GM19438 (cell line): ENCODE results near the gene LPCAT2.

Source experiments
- ATAC-seq: cut with Tn5 transposase; IDR thresholded peaks from one replicate; pipeline ENCODE4 v1.9.1; 2021; ENCODE audit warnings: low read depth; ENCODE audit not compliant: unreplicated experiment

The LPCAT2 gene

DNA sequence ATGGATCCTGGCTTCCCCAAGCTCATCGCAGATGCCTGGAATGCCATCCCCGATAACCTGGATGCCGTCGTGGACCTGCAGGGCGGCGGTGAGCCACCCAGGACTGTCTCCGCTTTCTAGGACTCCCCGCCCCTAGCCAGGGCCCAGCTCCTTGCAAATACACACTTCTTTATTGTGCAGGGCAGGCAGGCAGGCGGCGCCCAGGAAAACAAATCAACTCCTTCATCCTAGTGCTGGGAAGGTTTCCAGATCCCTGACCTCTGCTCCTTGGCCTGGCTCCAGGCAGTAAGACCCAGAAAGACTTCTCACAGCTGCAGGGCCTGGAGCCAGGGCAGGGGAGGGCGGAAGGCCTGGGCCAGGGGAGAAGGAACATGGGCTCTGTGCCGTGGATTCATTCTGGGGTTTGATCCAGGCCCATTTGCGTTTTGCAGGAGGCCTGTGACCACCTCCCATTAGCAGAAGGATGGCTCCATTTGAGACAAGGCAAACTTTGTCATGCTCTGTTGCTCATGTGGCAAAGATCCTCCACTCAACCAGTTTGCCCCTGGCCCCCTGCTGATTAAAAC is 6.0 kb upstream of the LPCAT2 start:
- ATAC-seq, result no peak

DNA sequence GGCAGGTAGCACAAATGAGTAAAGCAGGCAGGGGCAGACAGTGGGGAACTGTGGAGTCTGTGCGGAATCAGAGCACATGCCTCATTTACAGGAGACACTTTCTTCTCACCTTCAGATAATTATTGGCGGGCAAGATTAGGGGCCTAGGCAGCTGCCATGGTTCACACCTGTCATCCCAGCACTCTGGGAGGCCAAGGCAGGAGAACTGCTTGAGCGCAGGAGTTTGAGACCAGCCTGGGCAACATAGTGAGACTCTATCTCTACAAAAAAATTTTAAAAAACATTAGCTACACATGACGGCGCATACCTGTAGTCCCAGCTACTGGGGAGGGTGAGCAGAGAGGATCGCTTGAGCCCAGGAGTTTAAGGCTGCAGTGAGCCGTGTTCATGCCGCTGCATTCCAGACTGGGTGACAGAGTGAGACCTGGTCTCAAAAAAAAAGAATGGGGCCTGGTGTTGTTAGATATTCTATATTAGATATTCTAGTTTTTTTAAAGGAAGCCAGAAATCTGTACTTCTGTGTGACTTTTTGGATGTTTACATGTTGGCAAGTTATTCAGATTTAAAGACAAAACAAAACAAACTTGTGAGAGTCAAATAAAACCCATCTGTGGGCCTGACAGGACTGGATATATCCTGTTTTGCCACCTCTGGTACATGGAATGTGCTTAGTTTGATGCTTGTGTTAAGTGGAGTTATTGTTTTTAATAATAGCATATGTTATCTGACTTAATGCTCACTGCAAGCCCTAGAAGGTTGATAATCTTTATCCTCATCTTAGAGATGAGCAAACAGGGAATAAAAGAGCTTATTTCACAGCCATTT is 4.9 kb upstream of the LPCAT2 start:
- ATAC-seq, result no peak

DNA sequence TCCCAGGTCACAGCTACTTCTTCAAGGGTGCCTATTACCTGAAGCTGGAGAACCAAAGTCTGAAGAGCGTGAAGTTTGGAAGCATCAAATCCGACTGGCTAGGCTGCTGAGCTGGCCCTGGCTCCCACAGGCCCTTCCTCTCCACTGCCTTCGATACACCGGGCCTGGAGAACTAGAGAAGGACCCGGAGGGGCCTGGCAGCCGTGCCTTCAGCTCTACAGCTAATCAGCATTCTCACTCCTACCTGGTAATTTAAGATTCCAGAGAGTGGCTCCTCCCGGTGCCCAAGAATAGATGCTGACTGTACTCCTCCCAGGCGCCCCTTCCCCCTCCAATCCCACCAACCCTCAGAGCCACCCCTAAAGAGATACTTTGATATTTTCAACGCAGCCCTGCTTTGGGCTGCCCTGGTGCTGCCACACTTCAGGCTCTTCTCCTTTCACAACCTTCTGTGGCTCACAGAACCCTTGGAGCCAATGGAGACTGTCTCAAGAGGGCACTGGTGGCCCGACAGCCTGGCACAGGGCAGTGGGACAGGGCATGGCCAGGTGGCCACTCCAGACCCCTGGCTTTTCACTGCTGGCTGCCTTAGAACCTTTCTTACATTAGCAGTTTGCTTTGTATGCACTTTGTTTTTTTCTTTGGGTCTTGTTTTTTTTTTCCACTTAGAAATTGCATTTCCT is 3.4 kb upstream of the LPCAT2 start:
- no peak for ATAC-seq

DNA sequence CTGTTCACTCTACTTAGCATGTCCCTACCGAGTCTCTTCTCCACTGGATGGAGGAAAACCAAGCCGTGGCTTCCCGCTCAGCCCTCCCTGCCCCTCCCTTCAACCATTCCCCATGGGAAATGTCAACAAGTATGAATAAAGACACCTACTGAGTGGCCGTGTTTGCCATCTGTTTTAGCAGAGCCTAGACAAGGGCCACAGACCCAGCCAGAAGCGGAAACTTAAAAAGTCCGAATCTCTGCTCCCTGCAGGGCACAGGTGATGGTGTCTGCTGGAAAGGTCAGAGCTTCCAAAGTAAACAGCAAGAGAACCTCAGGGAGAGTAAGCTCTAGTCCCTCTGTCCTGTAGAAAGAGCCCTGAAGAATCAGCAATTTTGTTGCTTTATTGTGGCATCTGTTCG is 2.8 kb upstream of the LPCAT2 start:
- no peak for ATAC-seq

DNA sequence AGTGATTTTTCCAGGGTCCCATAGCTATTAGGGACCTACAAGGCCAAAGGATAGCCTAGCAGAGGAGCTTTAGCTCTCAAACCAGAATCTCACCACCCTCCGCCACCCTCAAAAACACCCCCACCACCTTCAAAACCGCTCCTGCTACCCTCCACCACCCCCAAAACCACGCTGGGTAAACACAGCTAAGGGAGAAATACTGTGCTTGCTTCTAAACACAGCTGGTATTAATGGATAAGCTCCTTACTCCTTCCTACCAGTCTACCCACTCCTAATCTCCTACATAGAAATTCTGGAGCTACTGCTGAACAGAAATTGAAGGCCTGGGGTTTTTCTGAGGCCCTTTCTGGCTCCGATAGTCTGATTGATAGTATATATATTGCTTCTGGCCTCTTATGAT is 2.2 kb upstream of the LPCAT2 start:
- no peak for ATAC-seq

DNA sequence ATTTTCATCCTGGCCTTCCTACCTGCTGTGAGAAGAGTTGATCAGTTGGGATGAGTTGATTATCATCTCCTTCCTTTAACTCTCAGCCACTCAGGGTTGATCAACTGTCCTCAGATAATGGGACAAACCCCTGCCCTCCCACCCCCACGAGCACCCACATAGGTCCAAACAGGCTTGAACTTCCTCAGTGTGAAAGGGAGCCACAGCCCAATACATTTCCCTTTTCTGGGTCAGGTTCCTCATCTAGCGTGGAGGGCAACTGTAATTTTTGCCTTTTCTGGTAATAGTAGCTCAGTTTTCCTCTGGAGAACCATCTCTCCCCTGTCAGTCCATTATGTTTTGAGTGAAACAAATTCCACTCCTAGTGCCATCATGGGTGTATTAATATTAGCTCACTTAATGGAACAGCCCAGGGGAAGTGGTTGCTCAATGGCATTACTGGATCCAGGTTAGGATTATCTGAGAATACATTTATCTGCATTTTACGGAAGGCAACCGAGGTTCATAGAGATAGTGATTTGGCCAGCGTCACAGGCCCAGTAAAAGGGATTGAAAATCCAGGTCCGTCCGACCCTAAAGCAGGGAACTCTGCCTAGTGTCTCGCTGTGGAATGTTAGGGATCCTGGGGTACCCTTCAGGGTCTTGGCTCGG is 476 bp upstream of the LPCAT2 start:
- no peak for ATAC-seq

DNA sequence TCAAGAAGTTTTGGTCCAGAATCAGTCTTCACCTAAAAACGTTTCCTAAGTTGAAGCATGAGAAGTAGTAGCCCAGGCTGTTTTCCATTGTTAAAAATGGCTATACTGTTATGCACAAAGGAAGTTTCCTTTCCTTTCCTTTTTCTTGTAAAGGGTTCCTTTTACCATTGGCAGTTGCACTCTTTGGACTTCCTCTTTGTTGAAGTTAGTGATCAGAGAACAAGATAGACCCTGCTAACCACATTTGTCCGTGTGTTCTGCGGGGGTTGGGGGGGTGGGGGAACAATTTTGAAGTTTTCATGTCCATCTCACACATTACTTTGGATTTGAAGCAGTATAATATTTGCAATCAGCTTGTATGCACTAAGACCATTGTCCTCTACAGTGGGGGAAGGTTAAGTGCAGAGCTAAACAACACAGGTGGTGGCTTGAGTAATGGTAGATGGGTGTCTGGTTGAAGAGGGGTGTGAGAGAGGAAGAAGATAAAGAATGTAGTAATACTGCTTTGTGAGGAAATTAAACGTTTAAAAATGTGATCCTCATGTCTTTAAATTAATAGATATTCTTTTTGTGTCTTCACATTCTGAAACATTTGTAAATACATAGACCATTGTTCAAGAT is 1.4 kb downstream of the LPCAT2 start:
- ATAC-seq, result no peak

DNA sequence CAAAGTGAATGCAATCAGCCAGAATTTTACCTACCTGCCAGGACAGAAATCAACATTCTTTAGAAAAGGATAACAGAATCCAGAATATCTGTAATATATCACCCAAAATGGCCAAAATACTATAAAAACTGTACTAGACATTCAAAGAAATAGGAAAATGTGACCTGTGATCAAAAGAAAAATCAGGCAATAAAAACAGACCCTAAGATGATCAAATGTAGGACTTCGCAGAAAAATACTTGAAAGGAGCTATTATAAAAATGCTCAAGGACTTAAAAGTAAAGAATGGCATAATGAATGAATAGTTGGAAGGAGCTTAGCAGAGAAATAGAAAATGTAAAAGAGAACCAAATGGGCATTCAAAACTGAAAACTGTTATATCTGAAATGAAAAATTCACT is 4.1 kb downstream of the LPCAT2 start:
- ATAC-seq, result no peak

DNA sequence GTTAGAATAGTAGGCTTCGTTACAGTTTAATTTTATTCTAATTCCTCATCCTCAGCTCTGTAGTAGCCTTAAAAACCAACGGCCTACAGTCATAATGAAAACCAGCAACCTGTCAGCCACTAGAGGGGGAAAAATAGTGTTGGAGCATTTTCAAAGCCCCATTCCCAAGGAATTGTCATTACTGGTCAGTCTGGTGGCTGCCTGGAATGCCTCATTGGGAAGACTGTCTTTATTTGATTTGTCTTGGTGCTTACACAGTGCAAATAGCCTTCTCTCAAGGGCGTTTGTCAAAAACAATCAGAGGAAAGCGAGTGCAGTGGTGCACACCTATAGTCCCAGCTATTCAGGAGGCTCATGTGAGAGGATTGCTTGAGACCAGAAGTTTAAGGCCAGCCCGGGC is 4.7 kb downstream of the LPCAT2 start:
- no peak for ATAC-seq

DNA sequence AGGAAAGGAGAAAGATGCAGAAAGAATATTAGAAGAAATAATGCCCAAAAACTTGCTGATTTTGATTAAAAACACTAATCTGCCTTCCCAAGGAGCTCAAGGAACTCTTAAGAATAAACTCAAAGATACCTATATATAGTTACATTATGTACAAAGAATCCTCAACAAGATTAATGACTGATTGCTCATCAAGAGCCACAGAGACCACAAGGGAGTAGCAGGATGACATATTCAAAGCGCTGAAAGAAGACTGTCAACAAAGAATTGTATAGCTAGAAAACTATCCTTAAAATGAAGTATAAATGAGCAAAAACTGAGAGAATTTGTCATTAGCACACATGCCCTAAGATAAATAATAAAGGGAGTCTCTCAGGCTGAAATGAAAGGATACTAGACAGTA is 6.2 kb downstream of the LPCAT2 start:
- ATAC-seq, result no peak

DNA sequence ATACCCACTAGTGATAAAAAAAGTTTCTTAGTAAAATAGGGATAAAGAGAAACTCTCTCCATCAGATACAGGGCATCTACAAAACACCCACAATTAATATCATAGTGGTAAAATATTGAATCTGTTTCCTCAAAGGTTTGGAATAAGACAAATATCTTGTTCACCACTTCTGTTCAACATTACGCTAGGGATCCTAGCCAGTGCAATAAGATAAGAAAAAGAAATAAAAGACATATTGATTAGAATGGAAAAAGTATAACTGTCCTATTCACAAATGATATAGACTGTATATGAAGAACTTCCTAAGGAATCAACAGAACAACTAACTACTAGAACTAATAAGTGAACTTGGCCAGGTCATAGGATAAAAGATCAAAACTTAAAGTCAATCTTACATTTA is 12.9 kb downstream of the LPCAT2 start:
- no peak for ATAC-seq

DNA sequence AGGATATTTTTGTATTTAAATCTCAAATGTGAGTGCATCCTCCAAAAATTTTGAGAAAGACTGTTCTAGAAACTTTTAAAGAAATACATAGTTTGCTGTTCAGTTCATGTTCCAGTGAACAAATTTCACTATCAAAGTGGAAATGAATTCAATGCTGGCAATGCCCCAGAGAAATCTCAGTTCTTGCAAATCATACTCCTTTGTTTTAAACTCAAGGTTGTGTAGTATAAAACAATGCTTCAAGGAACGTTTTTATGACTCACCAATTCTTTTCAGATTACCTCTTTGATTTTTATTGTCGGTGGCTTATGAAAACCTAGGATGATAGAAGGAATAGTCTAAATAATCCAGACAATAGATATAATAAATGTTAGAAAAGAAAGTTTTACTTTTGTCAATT is 17.6 kb downstream of the LPCAT2 start:
- no peak for ATAC-seq

DNA sequence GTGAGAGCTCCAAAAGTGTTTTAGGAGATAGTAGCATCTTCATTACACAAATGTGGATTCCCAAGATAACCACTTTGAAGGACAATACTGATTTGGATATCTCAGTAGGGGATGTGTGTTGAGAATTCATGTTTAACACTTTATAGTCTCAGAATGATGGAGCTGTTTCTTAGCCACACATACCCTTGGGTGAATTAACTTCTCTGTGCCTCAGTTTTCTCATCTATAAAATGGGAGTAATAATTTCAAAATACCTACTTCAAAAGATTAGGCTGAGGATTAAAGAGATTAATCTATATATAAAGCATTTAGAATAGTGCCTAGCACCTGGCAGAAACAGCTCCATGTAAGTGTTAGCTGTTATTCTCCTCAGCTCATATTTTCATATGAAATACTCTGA is 19.0 kb downstream of the LPCAT2 start:
- ATAC-seq, result no peak

DNA sequence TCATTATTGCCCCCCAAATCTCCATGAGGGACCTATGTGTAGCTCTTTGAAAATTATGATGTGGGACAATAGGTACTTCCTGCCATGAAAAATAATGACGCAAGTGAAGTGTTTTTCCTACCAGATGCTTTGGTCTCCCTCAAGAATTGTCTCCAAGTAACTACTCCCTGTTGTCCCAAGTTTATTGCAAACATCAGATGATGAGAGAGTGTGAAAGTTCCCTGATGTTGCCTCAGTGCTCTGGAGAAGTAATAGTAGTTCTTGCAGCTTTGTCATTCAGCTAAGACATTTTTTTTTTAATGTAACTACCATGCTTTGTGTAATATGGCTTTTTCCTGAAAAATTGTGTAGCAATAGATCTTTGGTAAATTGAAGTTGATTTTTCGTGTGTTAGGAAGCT is 20.1 kb downstream of the LPCAT2 start:
- ATAC-seq, result no peak

DNA sequence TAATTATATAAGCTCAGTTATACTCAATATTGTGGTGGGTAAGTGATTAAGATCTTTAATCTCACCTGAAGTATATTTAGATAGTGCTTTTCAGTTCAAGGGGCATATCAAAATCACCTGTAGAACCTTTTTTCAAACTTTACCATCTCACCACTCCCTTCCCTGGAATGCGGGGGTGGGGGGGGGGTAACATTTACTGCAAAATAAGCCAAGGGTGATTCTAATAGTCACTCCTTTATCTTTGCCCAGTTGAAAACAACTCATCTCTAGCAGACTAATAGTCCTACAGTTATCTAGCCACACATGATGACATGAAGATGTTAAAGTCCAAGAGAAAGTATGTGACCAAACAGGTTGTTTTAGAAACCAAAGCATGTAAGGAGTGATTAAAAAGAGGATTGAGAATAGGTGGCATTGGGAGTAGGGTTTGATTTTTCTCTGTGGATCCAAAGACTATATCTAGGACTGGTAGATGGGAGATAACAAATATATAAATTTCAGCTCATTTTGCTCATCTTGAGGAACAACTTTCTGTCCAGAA is 21.5 kb downstream of the LPCAT2 start:
- no peak for ATAC-seq

DNA sequence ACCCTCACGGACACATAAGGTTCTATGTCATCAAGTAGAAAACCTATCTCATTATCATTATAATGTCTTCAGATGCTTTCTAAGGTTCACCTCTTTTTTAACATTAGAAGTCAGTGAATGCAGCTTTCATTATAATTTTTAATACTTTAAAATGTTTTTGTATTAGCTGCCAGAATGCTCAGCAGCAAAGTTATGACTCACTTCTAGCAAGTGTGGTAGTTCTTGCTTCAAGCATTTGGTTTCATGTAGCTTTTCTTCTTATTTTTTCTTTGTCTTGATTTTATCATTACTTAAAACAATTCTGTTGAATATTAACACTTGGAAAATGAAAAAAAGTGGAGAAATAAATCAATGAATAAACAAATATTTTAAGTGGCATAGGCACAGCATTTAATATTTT is 23.4 kb downstream of the LPCAT2 start:
- ATAC-seq, result no peak

DNA sequence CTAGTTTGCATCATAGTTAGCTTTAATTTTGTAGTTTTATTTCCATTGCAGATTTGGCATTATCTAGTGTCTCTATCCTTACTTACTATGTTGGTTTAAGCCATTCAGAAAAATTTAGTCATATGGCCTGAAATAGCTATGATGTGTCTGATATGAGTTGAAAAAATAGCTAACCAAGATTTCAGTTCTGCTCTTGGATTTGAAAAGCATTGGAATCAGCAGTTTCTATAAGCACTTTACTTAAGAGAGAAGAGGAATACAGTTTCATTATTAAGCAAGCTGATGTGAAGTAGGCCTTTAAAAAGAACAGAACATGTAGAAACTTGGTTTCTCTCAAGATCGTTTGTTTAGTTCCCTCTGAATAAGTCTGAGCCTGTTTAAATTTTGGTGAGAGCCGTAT is 25.9 kb downstream of the LPCAT2 start:
- no peak for ATAC-seq

DNA sequence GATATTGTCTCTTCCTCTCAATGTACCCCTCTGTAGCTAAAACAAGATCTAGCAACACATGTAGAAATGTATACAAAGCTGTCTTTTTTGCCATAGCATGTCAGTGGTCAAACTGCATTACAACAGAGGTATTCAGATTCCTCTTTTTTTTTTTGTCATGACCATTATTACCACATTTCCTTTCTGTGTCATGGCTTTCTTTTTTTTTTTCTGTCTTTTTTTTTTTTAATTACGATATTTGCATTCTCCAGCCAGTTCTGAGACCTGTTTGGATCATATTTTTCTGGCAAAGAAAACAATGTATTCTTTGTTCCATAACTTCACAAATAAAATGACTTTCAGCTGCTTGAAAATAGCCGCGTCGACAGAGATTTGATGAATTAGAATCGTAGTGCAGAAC is 30.2 kb downstream of the LPCAT2 start:
- no peak for ATAC-seq

DNA sequence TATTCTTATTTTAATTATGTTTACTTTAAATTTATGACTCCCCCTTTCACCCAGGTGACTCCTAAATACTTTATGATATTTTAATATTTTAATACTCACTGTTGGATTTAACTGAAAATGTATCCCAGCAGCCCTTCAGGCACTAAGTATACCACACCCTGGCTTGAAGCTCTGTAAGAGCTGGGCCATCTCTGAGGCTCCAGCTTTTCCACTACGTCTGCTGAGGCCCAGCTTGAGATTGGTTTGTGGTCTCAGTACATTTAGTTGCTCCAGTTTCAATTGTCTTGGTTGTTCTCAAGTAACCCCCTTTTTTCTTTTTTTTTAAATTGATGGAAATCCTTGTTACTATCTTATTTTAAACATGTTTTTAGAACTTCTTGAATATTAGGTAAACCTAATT is 30.6 kb downstream of the LPCAT2 start:
- no peak for ATAC-seq

DNA sequence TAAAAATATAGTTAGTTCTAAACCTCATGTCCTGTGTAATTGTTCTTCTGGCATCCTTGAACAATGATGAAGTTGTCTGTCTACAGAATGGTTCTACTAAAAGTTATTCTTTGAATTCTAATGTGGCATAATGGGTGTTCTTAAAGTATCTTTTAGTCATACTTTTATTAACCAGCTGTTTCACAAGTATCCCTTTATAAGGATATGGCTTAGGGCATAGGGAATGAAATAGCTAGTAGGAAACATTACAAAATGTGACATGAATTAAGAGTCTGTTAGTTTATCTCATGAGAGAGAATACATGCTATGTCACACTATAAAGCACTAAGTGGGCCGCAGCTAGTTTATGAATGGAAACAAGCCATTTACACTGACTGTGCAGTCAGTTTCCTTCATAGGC is 31.3 kb downstream of the LPCAT2 start:
- ATAC-seq, result no peak
